Measurements from ENCODE around the gene SDR39U1.

Gene SDR39U1

DNA sequence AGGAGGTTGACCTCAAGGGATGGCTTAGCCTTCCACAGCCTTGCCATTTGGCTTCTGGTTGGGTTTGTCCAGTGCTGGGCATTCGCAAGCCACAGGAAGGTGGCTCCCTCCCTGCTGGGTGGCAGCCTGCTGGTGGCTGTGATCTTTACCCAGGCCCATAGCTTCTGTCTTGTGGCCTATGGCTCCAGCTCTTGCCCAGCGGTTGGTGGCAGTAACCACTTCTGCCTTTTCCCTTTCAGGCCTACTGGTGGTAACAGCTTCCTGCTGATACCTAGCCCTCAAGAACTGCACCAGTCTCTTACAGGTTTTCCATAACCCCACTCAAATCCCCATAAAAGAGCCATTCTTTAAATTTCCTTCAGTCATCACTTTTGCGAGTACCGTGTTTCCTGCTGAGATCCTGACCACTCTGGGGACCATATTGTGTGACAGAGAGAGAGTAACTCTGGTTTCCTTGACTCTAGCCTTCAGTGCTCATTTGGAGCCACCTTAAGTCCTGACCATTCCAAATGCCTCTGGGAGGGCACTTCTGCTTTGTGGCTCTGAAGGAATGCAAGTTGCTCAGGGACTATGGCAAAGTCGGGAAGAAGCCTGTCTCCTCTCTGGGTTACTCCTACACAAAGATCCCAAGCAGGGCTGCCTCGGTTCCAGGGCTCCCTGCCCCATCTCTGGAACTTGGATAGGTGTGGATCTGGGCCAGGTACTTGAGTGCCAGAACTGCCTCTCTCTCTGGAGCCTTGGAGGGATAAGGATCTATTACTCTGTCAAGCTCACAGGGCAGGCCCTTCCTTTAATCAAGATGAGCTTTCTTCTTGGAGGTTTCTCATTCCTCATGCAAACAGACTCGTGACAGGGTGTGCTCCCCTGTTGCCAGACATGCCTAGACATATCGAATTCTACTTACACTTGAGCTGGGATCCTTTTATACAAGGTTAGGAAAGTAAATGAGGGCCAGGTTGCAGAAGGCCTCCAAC is 46.7 kb downstream of the SDR39U1 start:
- H3K27ac ChIP-seq, result no peak overlapping the region
- TF ChIP-seq, protein P1, sequence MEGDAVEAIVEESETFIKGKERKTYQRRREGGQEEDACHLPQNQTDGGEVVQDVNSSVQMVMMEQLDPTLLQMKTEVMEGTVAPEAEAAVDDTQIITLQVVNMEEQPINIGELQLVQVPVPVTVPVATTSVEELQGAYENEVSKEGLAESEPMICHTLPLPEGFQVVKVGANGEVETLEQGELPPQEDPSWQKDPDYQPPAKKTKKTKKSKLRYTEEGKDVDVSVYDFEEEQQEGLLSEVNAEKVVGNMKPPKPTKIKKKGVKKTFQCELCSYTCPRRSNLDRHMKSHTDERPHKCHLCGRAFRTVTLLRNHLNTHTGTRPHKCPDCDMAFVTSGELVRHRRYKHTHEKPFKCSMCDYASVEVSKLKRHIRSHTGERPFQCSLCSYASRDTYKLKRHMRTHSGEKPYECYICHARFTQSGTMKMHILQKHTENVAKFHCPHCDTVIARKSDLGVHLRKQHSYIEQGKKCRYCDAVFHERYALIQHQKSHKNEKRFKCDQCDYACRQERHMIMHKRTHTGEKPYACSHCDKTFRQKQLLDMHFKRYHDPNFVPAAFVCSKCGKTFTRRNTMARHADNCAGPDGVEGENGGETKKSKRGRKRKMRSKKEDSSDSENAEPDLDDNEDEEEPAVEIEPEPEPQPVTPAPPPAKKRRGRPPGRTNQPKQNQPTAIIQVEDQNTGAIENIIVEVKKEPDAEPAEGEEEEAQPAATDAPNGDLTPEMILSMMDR (IDR thresholded peaks at IDR 0.05), result no peak
- TF ChIP-seq ZFX (IDR thresholded peaks at IDR 0.05; ENCODE audit: borderline replicate concordance), result no peak

DNA sequence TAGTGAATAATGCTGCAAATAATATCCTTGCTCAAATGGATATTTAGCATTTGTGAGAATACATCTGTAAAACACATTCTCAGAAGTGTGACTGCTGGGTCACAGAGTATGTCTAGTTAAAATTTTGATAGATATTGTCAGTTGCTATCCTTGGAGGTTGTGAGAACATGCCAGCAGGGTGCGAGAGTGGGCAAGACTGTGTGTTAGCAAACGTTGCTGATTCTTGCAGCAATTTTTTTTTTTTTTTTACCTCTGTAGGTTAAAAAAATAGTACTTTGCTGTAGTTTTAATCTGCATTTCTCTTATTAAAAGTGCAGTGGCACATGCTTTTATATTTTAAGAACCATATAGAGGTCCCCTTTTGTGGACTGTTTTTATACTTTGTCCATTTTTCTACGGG is 48.3 kb downstream of the SDR39U1 start:
- TF ChIP-seq, protein P1 (IDR thresholded peaks at IDR 0.05), result no peak
- TF ChIP-seq ZFX (IDR thresholded peaks at IDR 0.05; ENCODE audit: borderline replicate concordance), result no peak
- no peak overlapping the region for H3K27ac ChIP-seq

DNA sequence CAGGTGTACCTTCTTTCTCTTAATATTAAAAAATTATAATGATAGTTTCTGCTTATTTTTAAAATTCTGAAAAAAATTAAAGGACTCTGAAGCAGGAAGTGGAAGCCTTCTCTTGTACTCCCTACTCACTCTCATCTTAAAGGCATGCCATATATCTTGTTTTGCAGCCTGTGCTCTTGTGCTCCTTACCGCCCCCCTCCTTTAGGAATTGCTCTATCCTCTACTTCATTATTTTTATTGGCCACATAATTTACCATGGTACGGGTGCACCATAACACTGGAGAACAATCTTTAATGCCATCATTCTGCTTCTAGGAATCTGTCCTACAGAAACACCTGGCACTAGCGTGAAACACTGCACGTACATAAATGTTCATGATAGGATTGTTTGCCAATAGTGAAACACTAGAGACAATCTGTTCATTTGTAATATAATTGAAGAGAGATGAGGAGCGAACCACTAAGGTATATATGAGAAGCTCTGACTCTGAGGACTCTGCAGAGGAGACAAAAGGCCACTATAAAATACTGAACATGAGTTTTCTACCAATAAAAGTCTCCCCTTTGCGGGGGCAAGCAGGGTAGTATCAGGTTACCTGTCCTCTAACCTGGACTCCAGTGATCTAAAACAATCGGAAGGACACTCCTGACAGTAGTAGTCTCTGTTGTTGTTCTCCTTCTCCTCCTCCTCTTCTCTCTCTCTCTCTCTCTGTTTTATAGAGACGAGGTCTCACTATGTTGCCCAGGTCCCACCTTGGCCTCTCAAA is 50.1 kb downstream of the SDR39U1 start:
- no peak for TF ChIP-seq ZFX (IDR thresholded peaks at IDR 0.05; ENCODE audit: borderline replicate concordance)
- TF ChIP-seq, protein P1 (IDR thresholded peaks at IDR 0.05), result peak; percentile 27
- no peak overlapping the region for H3K27ac ChIP-seq

DNA sequence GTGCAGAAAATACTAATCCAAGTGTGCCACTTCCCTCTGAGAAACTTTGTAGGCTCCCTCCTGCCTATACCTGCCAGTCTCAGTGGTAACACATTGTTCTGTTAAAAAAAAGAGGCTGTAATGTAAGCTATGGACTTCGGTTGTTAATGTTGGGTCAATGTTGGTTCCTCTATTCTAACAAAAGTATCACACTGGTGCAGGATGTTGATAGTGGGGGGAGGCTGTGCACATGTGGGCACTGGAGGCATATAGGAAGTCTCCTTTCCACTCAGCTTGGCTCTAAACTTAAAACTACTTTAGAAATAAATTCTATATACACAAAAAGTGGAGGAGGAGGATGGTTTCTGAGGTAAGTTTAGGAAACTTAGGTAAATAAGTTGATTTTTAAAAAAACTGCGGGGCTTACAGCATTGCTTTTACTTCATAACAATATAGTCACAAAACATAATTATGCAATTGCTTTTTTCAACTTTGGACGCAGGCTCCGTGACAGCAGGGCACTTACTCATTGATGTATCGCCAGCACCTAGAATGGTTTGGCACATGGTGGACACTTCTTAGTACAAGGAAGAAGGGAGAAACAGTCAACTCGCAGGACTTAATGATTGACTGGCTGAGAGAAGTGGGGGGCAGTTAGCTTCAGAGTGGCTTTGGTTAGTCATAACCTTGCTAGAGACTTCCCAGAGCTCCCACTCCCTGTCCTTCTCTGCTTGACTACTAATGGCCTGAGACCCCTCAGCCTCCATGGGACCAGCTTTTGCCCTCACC is 51.7 kb downstream of the SDR39U1 start:
- TF ChIP-seq, protein P1 (IDR thresholded peaks at IDR 0.05), result no peak
- TF ChIP-seq ZFX (IDR thresholded peaks at IDR 0.05; ENCODE audit: borderline replicate concordance), result no peak
- H3K27ac ChIP-seq, result no peak overlapping the region
